GM08714 (cell line): ENCODE data around the gene MELK.

Source experiments
- H3K4me3 ChIP-seq: fragments of 200-500 bp; sonication (Bioruptor generic); 2 replicates; pipeline ENCODE4 v1.5.1; 2014; ENCODE audit warnings: mild to moderate bottlenecking, low read length, inconsistent platforms
- ZNF274 ChIP-seq: IDR thresholded peaks from 2 replicates; pipeline ENCODE4 v1.6.1; 2012; ENCODE audit warnings: mild to moderate bottlenecking, low read depth, low read length

The MELK gene

GRCh38 chr9:36725777-36726356, 153.2 kb downstream of the MELK start:
- H3K4me3 ChIP-seq: no peak overlapping the region
- TF ChIP-seq ZNF274: no peak
